Stimulated activated naive CD4-positive, alpha-beta T cell treated with Interleukin-2 at 50 U/mL for 16 hours (primary cell): Measurements from ENCODE around the gene HNRNPA2B1.

Experiments used
- DNase-seq: peaks from one replicate; lab custom pipeline; 2025; lab: John Stamatoyannopoulos, UW

The HNRNPA2B1 gene

GRCh38 chr7:26200444-26201246, at the start of gene HNRNPA2B1:
Gene HNRNPA2B1 (minus strand): TSS chr7:26200746. CDS start chr7:26200577, 169 bp downstream.
- peak; percentile 95 for DNase-seq

- DNase-seq: no peak
These were observed 49.7 kb upstream of the HNRNPA2B1 start for GRCh38 chr7:26250239-26250638.

- no peak for DNase-seq
These were observed 44.6 kb upstream of the HNRNPA2B1 start for GRCh38 chr7:26245150-26245549.

DNA sequence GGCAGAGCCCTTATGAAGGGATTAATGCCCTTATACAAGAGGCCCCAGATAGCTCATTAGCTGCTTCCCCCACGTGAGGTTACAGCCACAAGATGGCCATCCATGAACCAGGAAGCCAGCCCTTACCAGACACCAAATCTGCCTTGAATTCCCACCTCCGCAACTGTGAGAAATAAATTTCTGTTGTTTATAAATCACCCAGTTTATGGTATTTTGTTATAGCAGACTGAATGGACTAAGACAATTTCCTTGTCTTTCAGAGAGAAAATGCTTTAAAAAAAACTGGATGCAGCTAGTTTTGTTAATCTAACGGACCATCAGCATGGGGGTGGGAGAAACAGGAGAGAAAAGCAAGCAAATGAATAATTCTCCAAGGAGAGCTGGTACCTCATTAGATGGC, 37.5 kb upstream of the HNRNPA2B1 start:
- DNase-seq: no peak

- DNase-seq: no peak
These were observed 36.7 kb upstream of the HNRNPA2B1 start for GRCh38 chr7:26237035-26237807.

DNA sequence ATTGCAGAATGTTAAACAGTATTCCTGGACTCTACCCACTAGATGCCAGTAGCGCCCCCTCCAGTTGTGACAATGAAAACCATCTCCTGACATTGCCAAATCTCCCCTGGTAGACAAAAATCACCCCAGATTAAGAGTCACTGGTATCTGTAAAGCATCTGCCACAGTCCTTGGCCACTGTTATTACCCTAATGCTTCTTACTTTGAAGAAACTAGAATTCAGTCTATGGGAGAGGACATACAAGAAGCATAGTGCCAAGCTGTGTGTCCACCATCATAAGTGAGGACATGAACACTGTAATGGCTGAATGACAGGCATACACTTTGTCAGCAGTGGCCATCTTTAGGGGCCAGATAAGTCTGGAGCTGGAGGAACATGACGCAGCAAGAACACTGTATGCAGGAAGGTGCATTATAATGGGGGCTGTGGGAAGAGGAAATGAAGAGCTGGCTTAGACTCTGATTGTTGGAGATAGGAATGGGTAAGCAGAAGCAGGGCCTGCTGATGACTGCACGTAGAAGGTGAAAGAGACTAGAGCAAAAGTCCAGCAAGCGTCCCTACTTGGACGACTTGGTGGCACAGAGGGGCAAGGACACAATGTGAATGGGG, 33.5 kb upstream of the HNRNPA2B1 start:
- DNase-seq: no peak

DNA sequence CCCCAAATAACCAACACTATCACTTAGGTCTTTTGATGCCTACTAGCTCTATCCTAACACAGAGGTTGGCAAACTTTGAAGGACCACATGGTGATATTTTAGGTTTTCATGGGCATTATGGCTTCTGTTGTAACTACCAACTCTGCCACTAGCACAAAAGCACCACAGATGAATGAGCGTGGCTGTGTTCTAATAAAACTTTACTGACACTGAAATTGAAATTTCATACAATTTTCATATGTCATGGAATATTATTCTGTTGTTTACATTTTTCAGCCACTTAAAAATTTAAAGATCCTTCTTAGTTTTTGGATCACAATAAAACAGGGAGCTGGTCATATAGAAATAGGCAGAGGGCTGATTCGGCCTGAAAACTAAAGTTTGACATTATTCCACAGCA, 27.4 kb upstream of the HNRNPA2B1 start:
- DNase-seq: no peak

DNA sequence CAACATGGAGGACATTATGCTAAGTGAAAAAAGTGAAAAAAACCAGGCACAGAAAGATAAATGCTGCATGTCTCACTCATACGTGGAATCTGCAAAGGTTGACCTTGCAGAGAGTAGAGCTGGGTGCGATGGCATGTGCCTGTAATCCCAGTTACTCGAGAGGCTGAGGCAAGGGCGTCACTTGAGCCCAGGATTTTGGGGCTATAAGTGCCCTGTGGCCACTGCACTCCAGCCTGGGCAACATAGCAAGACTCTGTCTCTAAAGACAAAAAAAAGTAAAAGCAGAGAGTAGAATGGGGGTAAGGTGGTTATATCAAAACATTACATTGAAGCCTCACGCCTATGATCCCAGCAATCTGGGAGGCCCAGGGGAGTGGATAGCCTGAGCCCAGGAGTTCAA, 23.8 kb upstream of the HNRNPA2B1 start:
- DNase-seq: no peak

DNA sequence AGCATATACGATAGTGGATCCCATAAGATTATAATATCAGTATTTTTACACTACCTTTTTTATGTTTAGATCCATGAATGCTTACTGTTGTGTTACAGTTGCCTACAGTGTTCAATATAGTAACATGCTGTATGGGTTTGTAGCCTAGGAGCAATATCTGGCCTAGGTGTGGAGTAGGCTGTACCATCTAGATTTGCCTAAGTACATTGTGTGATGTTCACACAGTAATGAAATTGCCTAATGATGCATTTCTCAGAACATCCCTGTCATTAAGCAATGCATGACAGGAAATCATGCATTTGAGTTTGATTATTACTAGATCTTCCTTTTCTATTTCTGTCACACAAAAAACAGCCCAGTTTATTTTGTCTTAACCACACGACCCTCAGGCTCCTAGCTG, 15.5 kb upstream of the HNRNPA2B1 start:
- no peak for DNase-seq

DNA sequence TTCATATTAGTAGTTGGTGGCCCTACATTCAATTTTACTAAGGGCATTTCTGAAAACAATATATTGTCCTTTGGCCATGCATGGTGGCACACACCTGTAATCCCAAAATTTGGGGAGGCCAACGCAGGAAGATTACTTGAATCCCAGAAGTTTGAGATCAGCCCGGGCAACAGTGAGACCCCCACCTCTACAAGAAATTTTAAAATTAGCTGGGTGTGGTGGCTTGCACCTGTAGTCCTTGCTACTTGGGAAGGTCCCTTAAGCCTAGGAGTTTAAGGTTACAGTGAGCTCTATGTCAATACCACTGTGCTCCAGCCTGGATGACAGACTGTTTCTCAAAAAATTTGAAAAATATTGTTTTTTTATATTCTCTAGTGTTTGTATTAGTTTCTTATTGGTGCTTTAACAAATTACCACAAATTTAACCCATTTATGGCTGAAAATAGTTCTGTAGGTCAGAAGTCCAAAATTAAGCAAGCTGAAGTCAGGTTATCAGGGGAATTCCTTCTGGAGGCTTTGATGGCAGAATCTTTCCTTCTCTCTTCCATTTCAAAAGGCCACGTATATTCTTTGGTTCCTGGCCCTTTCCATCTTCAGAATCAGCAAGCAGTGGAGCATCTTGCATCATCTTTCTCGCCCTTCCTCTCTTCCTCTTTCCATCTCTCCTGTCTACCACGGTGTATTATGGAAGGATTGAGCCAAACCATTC, 13.4 kb upstream of the HNRNPA2B1 start:
- no peak for DNase-seq

- no peak for DNase-seq
These were observed 12.6 kb upstream of the HNRNPA2B1 start for GRCh38 chr7:26212921-26213718.

DNA sequence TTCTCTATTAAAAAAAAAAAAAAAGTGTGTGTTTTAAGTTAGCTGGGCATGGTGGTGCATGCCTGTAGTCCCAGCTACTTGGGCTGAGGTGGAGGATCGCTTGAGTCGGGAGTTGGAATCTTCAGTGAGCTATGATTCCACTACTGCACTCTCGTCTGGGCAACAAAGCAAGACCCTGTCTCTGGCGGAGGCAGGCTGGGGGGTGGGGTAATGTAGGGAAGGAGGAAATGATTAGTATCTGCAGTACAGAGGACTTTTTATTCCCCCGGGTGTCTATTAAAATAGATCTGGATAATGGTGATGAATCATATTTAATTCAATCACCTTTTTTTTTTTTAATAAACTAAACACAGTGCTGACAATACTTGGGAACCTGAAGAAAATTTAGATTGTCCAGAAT, 7.5 kb upstream of the HNRNPA2B1 start:
- no peak for DNase-seq

- DNase-seq: no peak
These were observed 2.5 kb upstream of the HNRNPA2B1 start for GRCh38 chr7:26203016-26203415.

DNA sequence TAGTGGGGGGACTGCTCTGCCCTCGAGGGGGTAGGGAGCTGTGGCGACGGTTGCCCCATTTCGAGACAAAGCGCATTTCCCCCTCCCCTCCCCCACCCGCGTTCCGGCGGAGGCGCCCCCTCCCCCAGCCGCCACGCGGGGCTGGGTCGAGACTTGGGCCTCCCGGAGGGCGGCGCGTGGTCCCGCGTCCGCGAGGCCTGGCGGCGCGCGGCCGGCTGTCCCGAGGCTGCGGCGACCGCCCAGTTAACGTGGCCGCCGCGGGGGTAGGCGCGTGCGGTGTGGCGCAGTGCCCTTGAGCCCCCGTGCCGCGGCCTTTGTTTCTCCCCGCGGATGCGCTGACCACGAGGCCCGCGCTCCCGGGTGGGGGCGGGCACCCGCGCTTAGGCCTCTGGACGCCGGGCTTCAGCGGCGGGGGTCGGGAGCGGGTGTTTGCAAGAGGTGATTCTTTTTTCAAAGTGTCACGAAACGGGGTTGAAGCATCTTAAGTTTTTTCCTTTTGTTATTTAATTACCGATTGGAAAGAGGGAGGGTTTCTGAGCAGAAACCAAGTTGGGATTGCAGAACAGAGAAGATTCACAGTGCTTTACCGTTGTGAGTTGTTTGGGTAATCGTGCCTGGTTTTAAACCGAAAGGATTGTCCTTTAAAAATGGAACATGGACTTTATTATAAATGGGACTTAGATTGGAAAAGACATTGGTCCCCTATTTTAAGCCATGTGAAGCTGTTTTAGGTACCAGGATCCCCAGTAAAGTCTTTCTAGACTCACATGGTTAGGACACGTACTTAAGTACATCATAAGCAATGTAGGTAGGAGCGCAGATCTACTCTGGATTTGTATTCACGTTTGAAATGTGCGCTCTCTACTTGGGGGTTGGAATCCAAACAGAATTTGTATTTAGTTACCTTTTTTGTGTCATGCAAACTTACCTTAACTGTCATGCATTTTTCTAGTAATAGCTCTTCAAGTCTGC, 1.8 kb upstream of the HNRNPA2B1 start:
- peak; percentile 52 for DNase-seq

DNA sequence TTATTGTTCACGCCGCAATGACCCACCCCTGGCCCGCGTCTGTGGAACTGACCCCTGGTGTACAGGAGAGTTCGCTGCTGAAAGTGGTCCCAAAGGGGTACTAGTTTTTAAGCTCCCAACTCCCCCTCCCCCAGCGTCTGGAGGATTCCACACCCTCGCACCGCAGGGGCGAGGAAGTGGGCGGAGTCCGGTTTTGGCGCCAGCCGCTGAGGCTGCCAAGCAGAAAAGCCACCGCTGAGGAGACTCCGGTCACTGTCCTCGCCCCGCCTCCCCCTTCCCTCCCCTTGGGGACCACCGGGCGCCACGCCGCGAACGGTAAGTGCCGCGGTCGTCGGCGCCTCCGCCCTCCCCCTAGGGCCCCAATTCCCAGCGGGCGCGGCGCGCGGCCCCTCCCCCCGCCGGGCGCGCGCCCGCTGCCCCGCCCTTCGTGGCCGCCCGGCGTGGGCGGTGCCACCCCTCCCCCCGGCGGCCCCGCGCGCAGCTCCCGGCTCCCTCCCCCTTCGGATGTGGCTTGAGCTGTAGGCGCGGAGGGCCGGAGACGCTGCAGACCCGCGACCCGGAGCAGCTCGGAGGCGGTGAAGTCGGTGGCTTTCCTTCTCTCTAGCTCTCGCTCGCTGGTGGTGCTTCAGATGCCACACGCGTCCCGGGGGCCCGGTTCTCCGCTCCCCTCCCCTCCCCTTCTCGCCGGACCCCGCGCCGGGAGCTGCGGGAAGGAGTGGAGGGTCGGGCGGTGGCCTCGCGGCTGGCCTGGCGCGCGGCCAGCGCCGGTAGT, 887 bp upstream of the HNRNPA2B1 start, which contains the start of gene CBX3:
CBX3 (plus strand) TSS at position 499 of the 772 bp plus-strand sequence. CDS start 1,254 bp downstream, outside the sequence.
- DNase-seq: peak; percentile 86

DNA sequence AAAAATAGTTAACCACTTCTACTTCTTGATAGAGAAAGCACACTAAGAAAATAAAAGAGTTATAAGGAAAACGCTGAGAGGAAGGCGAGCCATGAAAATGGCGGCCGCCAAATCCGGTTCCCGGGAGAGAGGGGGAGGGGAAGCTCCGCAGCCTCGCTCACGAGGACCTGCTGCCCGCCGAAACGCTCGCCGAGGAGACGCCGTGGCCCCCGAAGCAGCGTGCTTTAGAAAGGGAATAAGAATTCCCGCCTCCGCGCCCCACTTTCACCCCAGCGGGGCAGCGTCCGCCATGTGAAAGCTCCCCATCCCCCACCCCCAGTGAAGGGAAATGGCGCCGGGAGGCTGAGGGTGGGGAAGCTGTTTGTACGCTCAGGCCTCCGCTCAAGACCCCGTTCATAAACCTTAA, 505 bp downstream of the HNRNPA2B1 start:
- peak; percentile 70 for DNase-seq

DNA sequence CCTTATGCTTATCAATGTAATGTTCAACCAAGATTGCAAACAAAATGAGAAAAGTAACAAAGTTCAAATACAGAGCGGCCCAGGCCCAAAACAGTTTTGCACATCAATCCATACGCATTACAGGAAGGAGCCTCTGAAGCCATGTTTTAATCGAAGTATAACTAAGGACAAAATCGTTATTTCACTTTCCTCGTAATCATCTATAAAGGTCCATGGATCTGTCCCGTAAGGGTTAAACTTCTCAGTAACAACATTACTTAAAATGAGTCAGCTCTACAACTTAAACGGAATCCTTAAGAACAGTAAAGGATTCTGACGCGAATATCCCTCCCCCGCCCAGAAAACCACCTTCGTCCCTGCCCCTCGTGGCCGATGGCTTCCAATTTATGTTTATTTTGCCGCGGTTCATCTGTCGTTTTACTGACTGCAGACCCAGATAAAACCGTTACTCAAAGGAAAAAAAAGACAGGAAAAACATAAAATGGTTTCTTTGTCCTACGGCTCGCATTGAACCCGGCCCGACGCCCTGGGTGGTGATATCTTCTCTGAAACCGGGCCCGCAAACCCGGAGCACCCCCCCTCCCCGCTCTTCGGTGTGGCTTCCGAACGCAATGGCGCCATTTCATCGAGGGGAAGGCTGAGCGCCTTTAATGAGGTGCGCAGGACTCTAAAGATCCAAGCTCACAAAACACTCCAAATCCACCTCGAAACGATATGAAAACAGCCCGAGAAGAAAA, 1.1 kb downstream of the HNRNPA2B1 start:
- peak; percentile 71 for DNase-seq

GRCh38 chr7:26198781-26199169, 1.8 kb downstream of the HNRNPA2B1 start:
- no peak for DNase-seq
